Measurements from ENCODE around the gene GAPVD1. TPM values are rescaled to one million over a fixed set of nuclear protein-coding genes. Genes with fewer than 3 reads are reported as not detected.

Gene GAPVD1
- total RNA-seq, 1 experiment from 2014 or later: 33.3 TPM

DNA sequence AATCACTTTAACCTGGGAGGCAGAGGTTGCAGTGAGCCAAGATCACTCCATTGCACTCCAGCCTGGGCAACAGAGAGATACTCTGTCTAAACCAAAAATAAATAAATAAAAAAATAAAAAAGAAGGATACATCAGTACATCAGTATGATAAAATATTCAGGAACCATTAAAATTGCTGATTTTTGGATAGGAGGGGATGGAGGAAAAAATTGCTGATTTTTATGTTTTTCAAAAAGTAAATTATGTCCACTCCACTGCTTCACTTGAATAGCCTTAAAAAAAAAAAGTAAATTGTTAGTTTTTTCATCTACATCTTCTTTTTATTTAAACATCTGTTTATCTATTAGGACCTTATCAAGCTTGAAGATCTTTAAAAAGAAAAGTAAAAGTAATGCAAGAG, 7.4 kb upstream of the GAPVD1 start:
- no peaks in the 10 kb centered on the region for H3K9me3 Mint-ChIP-seq
- no peaks in the 10 kb centered on the region for H3K27me3 Mint-ChIP-seq (ENCODE audit: low read depth)
- H3K27ac Mint-ChIP-seq: no peak overlapping the region
- H3K36me3 Mint-ChIP-seq: no peaks in the 10 kb centered on the region
- TF ChIP-seq, protein P1, sequence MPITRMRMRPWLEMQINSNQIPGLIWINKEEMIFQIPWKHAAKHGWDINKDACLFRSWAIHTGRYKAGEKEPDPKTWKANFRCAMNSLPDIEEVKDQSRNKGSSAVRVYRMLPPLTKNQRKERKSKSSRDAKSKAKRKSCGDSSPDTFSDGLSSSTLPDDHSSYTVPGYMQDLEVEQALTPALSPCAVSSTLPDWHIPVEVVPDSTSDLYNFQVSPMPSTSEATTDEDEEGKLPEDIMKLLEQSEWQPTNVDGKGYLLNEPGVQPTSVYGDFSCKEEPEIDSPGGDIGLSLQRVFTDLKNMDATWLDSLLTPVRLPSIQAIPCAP (CRISPR knock-in tag; IDR thresholded peaks at IDR 0.05): no peak
- TF ChIP-seq ZNF396 (CRISPR knock-in tag; IDR thresholded peaks at IDR 0.05; ENCODE audit: borderline replicate concordance) (no peak), ZNF671 (CRISPR knock-in tag; IDR thresholded peaks at IDR 0.05) (no peak), ATF1 (CRISPR knock-in tag; IDR thresholded peaks at IDR 0.05) (no peak), E2F4 (CRISPR knock-in tag; IDR thresholded peaks at IDR 0.05; ENCODE audit: borderline replicate concordance, low read depth) (no peak), NFE2L1 (CRISPR knock-in tag; IDR thresholded peaks at IDR 0.05) (no peak), ZBTB43 (CRISPR knock-in tag; IDR thresholded peaks at IDR 0.05) (no peak), HMGA2 (CRISPR knock-in tag; IDR thresholded peaks at IDR 0.05) (no peak)
- TF ChIP-seq, protein P2, sequence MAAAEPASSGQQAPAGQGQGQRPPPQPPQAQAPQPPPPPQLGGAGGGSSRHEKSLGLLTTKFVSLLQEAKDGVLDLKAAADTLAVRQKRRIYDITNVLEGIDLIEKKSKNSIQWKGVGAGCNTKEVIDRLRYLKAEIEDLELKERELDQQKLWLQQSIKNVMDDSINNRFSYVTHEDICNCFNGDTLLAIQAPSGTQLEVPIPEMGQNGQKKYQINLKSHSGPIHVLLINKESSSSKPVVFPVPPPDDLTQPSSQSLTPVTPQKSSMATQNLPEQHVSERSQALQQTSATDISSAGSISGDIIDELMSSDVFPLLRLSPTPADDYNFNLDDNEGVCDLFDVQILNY (CRISPR knock-in tag; IDR thresholded peaks at IDR 0.05): no peak
- DNase-seq (ENCODE audit: low spot score): no peak
- ChIA-PET POLR2A (no interaction called here), CTCF (no interaction called here)
- H3K4me3 Mint-ChIP-seq: no peak overlapping the region
- ATAC-seq: no peak
- no peaks in the 10 kb centered on the region for H3K4me1 Mint-ChIP-seq

DNA sequence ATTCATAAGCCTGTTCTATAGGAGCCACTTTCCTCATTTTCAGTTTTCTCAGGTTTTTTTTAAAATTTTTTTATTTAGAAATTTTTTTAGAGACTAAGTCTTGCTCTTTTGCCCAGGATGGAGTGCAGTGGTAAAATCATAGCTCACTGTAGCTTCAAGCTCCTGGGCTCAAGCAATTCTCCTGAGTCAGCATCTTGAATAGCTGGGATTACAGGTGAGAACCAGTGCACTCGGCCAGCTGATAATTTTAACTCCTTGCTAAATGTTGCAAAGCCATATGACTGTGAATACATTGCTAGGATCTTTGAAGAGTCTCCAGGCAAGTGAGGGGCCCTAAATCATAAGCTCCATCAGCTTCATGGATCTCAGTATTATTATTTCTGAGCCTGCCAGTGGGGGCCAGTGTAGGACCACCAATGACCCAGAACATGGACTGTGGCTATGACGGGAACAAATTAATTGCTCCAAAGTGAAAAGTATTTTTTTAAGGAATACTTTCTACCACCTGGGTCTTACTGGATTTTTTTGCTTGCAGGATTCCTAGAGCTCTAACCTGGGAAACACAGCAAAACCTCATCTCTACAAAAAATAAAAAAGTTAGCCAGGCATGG, 5.7 kb upstream of the GAPVD1 start:
- ChIA-PET POLR2A (interaction anchor here (0.6 to 1.9 kb wide), 2 partner anchors 15 to 64 kb away, joined by 9 to 13 read pairs; partner anchors contain the start of gene HSPA5), CTCF (interaction anchor here (0.5 to 2.1 kb wide), 19 partner anchors 12 to 1148 kb away, joined by 3 to 46 read pairs (median 4); partner anchors contain the start of gene HSPA5)
- Mint-ChIP-seq H3K9me3 (peaks cover 3% of the 10 kb centered on the region; the same call in 1 of the 2 replicates), H3K36me3 (no peaks in the 10 kb centered on the region), H3K4me3 (no peak overlapping the region), H3K27ac (no peak overlapping the region), H3K4me1 (peaks cover 2% of the 10 kb centered on the region; the same call in 1 of the 2 replicates), H3K27me3 (ENCODE audit: low read depth) (no peaks in the 10 kb centered on the region)
- TF ChIP-seq ZBTB21 (CRISPR knock-in tag; IDR thresholded peaks at IDR 0.05; ENCODE audit: borderline replicate concordance): no peak
- no peak for TF ChIP-seq ATF1 (CRISPR knock-in tag; IDR thresholded peaks at IDR 0.05)
- no peak for TF ChIP-seq MXD4 (CRISPR knock-in tag; IDR thresholded peaks at IDR 0.05; ENCODE audit: borderline replicate concordance)
- TF ChIP-seq GTF2I (CRISPR knock-in tag; conservative IDR thresholded peaks at IDR 0.05): no peak
- TF ChIP-seq, protein P1 (CRISPR knock-in tag; IDR thresholded peaks at IDR 0.05): no peak
- DNase-seq (ENCODE audit: low spot score) (peak; percentile 32), ATAC-seq (peak; percentile 76)

DNA sequence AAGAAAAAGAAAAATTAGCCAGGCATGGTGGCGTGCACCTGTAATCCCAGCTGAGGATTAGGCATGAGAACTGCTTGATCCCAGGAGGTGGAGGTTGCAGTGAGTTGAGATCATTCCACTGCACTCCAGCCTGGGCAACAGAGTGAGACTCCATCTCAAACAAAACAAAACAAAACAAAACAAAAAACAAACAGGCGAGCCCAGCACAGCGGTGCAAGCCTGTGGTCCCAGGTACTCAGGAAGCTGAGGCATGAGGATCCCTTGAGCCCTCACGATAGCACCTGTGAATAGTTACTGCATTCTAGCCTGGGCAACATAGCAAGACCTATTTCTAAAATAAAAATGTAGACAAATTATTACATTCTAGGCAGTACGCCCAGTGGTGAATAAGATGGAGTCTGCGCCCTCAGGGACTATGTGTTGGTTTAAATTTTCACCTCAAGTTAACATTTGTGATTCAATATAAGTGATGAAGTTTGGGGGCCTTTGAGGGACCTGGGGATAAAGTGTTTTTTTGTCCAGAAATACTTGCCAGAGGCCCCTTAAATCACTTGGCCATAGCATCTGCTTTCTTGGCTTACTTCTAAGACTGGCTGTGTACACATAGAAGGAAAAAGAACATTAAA, 3.4 kb upstream of the GAPVD1 start:
- no peaks in the 10 kb centered on the region for H3K36me3 Mint-ChIP-seq
- H3K27ac Mint-ChIP-seq: no peak overlapping the region
- no peak for DNase-seq (ENCODE audit: low spot score)
- no peaks in the 10 kb centered on the region for H3K27me3 Mint-ChIP-seq (ENCODE audit: low read depth)
- ChIA-PET CTCF (interaction anchor here (1.1 kb wide), 1 partner anchor 104 kb away, joined by 4 read pairs; no protein-coding TSS in a partner anchor), POLR2A (no interaction called here)
- ATAC-seq: no peak
- H3K4me3 Mint-ChIP-seq: no peak overlapping the region
- peaks cover 10% of the 10 kb centered on the region for H3K4me1 Mint-ChIP-seq
- peaks cover 4% of the 10 kb centered on the region; the same call in 1 of the 2 replicates for H3K9me3 Mint-ChIP-seq
- TF ChIP-seq, protein P3, sequence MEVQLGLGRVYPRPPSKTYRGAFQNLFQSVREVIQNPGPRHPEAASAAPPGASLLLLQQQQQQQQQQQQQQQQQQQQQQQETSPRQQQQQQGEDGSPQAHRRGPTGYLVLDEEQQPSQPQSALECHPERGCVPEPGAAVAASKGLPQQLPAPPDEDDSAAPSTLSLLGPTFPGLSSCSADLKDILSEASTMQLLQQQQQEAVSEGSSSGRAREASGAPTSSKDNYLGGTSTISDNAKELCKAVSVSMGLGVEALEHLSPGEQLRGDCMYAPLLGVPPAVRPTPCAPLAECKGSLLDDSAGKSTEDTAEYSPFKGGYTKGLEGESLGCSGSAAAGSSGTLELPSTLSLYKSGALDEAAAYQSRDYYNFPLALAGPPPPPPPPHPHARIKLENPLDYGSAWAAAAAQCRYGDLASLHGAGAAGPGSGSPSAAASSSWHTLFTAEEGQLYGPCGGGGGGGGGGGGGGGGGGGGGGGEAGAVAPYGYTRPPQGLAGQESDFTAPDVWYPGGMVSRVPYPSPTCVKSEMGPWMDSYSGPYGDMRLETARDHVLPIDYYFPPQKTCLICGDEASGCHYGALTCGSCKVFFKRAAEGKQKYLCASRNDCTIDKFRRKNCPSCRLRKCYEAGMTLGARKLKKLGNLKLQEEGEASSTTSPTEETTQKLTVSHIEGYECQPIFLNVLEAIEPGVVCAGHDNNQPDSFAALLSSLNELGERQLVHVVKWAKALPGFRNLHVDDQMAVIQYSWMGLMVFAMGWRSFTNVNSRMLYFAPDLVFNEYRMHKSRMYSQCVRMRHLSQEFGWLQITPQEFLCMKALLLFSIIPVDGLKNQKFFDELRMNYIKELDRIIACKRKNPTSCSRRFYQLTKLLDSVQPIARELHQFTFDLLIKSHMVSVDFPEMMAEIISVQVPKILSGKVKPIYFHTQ (CRISPR knock-in tag; IDR thresholded peaks at IDR 0.05): no peak
- no peak for TF ChIP-seq CREB1 (CRISPR knock-in tag; IDR thresholded peaks at IDR 0.05)
- no peak for TF ChIP-seq MYBL2 (CRISPR knock-in tag; IDR thresholded peaks at IDR 0.05)
- TF ChIP-seq ZNF232 (CRISPR knock-in tag; IDR thresholded peaks at IDR 0.05): no peak
- no peak for TF ChIP-seq ETV6 (CRISPR knock-in tag; IDR thresholded peaks at IDR 0.05)
- TF ChIP-seq, protein P4, sequence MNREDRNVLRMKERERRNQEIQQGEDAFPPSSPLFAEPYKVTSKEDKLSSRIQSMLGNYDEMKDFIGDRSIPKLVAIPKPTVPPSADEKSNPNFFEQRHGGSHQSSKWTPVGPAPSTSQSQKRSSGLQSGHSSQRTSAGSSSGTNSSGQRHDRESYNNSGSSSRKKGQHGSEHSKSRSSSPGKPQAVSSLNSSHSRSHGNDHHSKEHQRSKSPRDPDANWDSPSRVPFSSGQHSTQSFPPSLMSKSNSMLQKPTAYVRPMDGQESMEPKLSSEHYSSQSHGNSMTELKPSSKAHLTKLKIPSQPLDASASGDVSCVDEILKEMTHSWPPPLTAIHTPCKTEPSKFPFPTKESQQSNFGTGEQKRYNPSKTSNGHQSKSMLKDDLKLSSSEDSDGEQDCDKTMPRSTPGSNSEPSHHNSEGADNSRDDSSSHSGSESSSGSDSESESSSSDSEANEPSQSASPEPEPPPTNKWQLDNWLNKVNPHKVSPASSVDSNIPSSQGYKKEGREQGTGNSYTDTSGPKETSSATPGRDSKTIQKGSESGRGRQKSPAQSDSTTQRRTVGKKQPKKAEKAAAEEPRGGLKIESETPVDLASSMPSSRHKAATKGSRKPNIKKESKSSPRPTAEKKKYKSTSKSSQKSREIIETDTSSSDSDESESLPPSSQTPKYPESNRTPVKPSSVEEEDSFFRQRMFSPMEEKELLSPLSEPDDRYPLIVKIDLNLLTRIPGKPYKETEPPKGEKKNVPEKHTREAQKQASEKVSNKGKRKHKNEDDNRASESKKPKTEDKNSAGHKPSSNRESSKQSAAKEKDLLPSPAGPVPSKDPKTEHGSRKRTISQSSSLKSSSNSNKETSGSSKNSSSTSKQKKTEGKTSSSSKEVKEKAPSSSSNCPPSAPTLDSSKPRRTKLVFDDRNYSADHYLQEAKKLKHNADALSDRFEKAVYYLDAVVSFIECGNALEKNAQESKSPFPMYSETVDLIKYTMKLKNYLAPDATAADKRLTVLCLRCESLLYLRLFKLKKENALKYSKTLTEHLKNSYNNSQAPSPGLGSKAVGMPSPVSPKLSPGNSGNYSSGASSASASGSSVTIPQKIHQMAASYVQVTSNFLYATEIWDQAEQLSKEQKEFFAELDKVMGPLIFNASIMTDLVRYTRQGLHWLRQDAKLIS (CRISPR knock-in tag; IDR thresholded peaks at IDR 0.05; ENCODE audit: borderline replicate concordance): no peak
- TF ChIP-seq RORB (CRISPR knock-in tag; IDR thresholded peaks at IDR 0.05): no peak
